ENCODE measurements around the gene CELF4.
A peak's percentile ranks its signal among the peaks of the same experiment; 100 is the strongest.

CELF4 gene

DNA sequence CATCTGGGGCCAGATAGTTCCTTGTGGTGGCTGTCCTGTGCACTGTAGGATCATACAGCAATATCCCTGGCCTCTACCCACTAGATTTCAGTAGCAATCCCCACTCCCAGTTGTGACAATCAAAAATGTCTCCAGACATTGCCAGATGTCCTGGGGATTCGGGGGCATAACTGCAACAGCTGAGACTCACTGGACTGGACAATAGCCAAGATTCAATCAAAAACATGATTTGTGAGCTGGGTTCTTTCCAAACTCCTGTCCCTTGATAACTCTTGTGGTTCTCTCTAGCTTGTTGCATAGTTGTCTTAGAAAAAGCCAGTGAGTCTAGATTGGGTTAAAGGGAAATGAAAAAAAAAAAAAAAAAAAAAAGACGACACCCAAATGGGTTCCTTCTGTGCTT, 293.4 kb downstream of the CELF4 start:
- Histone ChIP-seq H3K23ac (ENCODE audit: low read length) (no peak overlapping the region), H3K4me2 (ENCODE audit: low read length) (no peak overlapping the region), H3K4me3 (ENCODE audit: low read length) (no peak overlapping the region), H3K9ac (ENCODE audit: low read length) (no peak overlapping the region), H2AK5ac (ENCODE audit: low read length) (no peak overlapping the region), H3K27me3 (ENCODE audit: insufficient read depth, low read length, poor library complexity) (no peaks in the 10 kb centered on the region), H3K36me3 (ENCODE audit: control insufficient read depth, insufficient read depth, low read length) (no peaks in the 10 kb centered on the region), H3K4me1 (ENCODE audit: control insufficient read depth, low read depth, low read length) (no peaks in the 10 kb centered on the region), H3K79me1 (ENCODE audit: low read length) (no peaks in the 10 kb centered on the region), H2BK15ac (replicated peaks; ENCODE audit: low read depth) (no peak overlapping the region), H3K18ac (ENCODE audit: low read length) (no peak overlapping the region), H4K8ac (ENCODE audit: low read depth, low read length) (no peak overlapping the region), H3K27ac (ENCODE audit: low read depth, low read length) (no peak overlapping the region), H3K4ac (ENCODE audit: low read depth, low read length) (no peak overlapping the region), H4K5ac (ENCODE audit: low read length) (no peak overlapping the region), H3K79me2 (ENCODE audit: control insufficient read depth, insufficient read depth, low read length) (no peaks in the 10 kb centered on the region), H2BK120ac (ENCODE audit: low read depth, low read length) (no peak overlapping the region), H2BK5ac (ENCODE audit: low read length) (no peak overlapping the region), H3K56ac (ENCODE audit: low read length) (no peak overlapping the region)
- no CpG with 5 or more reads among the region's 2 CpGs for WGBS (ENCODE audit: extremely low coverage, insufficient coverage, low lambda C conversion rate)
- DNase-seq: no peak

GRCh38 chr18:37270666-37271052, 294.9 kb downstream of the CELF4 start:
- Histone ChIP-seq H2AK5ac (ENCODE audit: low read length) (no peak overlapping the region), H3K18ac (ENCODE audit: low read length) (no peak overlapping the region), H3K27ac (ENCODE audit: low read depth, low read length) (no peak overlapping the region), H3K36me3 (ENCODE audit: control insufficient read depth, insufficient read depth, low read length) (no peaks in the 10 kb centered on the region), H3K56ac (ENCODE audit: low read length) (no peak overlapping the region), H3K4ac (ENCODE audit: low read depth, low read length) (no peak overlapping the region), H2BK5ac (ENCODE audit: low read length) (no peak overlapping the region), H3K4me1 (ENCODE audit: control insufficient read depth, low read depth, low read length) (no peaks in the 10 kb centered on the region), H3K23ac (ENCODE audit: low read length) (no peak overlapping the region), H3K4me3 (ENCODE audit: low read length) (no peak overlapping the region), H3K9ac (ENCODE audit: low read length) (no peak overlapping the region), H3K79me1 (ENCODE audit: low read length) (no peaks in the 10 kb centered on the region), H2BK120ac (ENCODE audit: low read depth, low read length) (no peak overlapping the region), H3K79me2 (ENCODE audit: control insufficient read depth, insufficient read depth, low read length) (no peaks in the 10 kb centered on the region), H4K5ac (ENCODE audit: low read length) (no peak overlapping the region), H4K8ac (ENCODE audit: low read depth, low read length) (no peak overlapping the region), H3K27me3 (ENCODE audit: insufficient read depth, low read length, poor library complexity) (no peaks in the 10 kb centered on the region), H2BK15ac (replicated peaks; ENCODE audit: low read depth) (no peak overlapping the region), H3K4me2 (ENCODE audit: low read length) (no peak overlapping the region)
- DNase-seq: no peak
- WGBS (ENCODE audit: extremely low coverage, insufficient coverage, low lambda C conversion rate): no CpG with 5 or more reads among the region's 7 CpGs

GRCh38 chr18:37270038-37270665, 295.4 kb downstream of the CELF4 start:
- no peaks in the 10 kb centered on the region for H3K79me2 ChIP-seq (ENCODE audit: control insufficient read depth, insufficient read depth, low read length)
- no peak overlapping the region for H3K27ac ChIP-seq (ENCODE audit: low read depth, low read length)
- H3K4me3 ChIP-seq (ENCODE audit: low read length): no peak overlapping the region
- H3K4me2 ChIP-seq (ENCODE audit: low read length): no peak overlapping the region
- H2BK5ac ChIP-seq (ENCODE audit: low read length): no peak overlapping the region
- no peak overlapping the region for H4K8ac ChIP-seq (ENCODE audit: low read depth, low read length)
- no CpG with 5 or more reads among the region's 8 CpGs for WGBS (ENCODE audit: extremely low coverage, insufficient coverage, low lambda C conversion rate)
- H3K79me1 ChIP-seq (ENCODE audit: low read length): no peaks in the 10 kb centered on the region
- H3K56ac ChIP-seq (ENCODE audit: low read length): no peak overlapping the region
- H3K18ac ChIP-seq (ENCODE audit: low read length): no peak overlapping the region
- H2BK15ac ChIP-seq (replicated peaks; ENCODE audit: low read depth): no peak overlapping the region
- H3K4me1 ChIP-seq (ENCODE audit: control insufficient read depth, low read depth, low read length): no peaks in the 10 kb centered on the region
- H3K4ac ChIP-seq (ENCODE audit: low read depth, low read length): no peak overlapping the region
- peak; percentile 53 for DNase-seq
- H4K5ac ChIP-seq (ENCODE audit: low read length): no peak overlapping the region
- no peak overlapping the region for H3K9ac ChIP-seq (ENCODE audit: low read length)
- H2AK5ac ChIP-seq (ENCODE audit: low read length): no peak overlapping the region
- no peaks in the 10 kb centered on the region for H3K27me3 ChIP-seq (ENCODE audit: insufficient read depth, low read length, poor library complexity)
- no peak overlapping the region for H2BK120ac ChIP-seq (ENCODE audit: low read depth, low read length)
- H3K36me3 ChIP-seq (ENCODE audit: control insufficient read depth, insufficient read depth, low read length): no peaks in the 10 kb centered on the region
- H3K23ac ChIP-seq (ENCODE audit: low read length): no peak overlapping the region

- no peak overlapping the region for H2BK120ac ChIP-seq (ENCODE audit: low read depth, low read length)
- no peak overlapping the region for H3K4ac ChIP-seq (ENCODE audit: low read depth, low read length)
- H2BK5ac ChIP-seq (ENCODE audit: low read length): no peak overlapping the region
- no peaks in the 10 kb centered on the region for H3K4me1 ChIP-seq (ENCODE audit: control insufficient read depth, low read depth, low read length)
- H2BK15ac ChIP-seq (replicated peaks; ENCODE audit: low read depth): no peak overlapping the region
- no peak overlapping the region for H3K9ac ChIP-seq (ENCODE audit: low read length)
- no peak overlapping the region for H3K23ac ChIP-seq (ENCODE audit: low read length)
- H4K5ac ChIP-seq (ENCODE audit: low read length): no peak overlapping the region
- H3K79me1 ChIP-seq (ENCODE audit: low read length): no peaks in the 10 kb centered on the region
- DNase-seq: peak; percentile 46
- no peak overlapping the region for H4K8ac ChIP-seq (ENCODE audit: low read depth, low read length)
- no peak overlapping the region for H3K27ac ChIP-seq (ENCODE audit: low read depth, low read length)
- no peak overlapping the region for H3K4me2 ChIP-seq (ENCODE audit: low read length)
- no peaks in the 10 kb centered on the region for H3K79me2 ChIP-seq (ENCODE audit: control insufficient read depth, insufficient read depth, low read length)
- no peak overlapping the region for H3K4me3 ChIP-seq (ENCODE audit: low read length)
- no CpG with 5 or more reads among the region's 13 CpGs for WGBS (ENCODE audit: extremely low coverage, insufficient coverage, low lambda C conversion rate)
- no peaks in the 10 kb centered on the region for H3K27me3 ChIP-seq (ENCODE audit: insufficient read depth, low read length, poor library complexity)
- H3K36me3 ChIP-seq (ENCODE audit: control insufficient read depth, insufficient read depth, low read length): peaks cover 2% of the 10 kb centered on the region
- no peak overlapping the region for H3K56ac ChIP-seq (ENCODE audit: low read length)
- no peak overlapping the region for H2AK5ac ChIP-seq (ENCODE audit: low read length)
- H3K18ac ChIP-seq (ENCODE audit: low read length): no peak overlapping the region
These were observed 299.3 kb downstream of the CELF4 start for GRCh38 chr18:37266290-37266689.

DNA sequence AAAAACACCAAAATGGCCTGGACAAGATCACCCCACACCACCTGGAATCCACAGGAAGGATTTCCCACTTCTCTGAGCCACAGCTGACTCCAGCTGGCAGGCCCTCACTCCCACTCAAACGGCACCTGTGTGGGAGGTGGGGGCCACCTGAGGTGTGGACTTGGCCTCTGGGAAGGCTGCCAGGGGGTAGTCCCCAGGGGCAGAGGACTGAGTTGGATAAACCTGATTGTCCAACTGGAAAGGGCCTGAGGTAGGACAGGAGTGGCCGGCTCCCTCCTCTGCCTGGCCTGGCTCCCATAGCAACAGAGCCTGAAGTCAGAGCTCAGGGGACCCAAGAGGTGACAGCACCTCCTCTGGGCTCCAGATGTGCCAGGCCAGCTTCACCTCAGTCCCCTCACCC, 300.2 kb downstream of the CELF4 start:
- Histone ChIP-seq H3K4me1 (ENCODE audit: control insufficient read depth, low read depth, low read length) (no peaks in the 10 kb centered on the region), H3K27me3 (ENCODE audit: insufficient read depth, low read length, poor library complexity) (no peaks in the 10 kb centered on the region), H3K18ac (ENCODE audit: low read length) (no peak overlapping the region), H2AK5ac (ENCODE audit: low read length) (no peak overlapping the region), H3K4ac (ENCODE audit: low read depth, low read length) (no peak overlapping the region), H3K27ac (ENCODE audit: low read depth, low read length) (no peak overlapping the region), H4K8ac (ENCODE audit: low read depth, low read length) (no peak overlapping the region), H4K5ac (ENCODE audit: low read length) (no peak overlapping the region), H3K79me2 (ENCODE audit: control insufficient read depth, insufficient read depth, low read length) (no peaks in the 10 kb centered on the region), H2BK120ac (ENCODE audit: low read depth, low read length) (no peak overlapping the region), H3K36me3 (ENCODE audit: control insufficient read depth, insufficient read depth, low read length) (peaks cover 2% of the 10 kb centered on the region), H3K56ac (ENCODE audit: low read length) (no peak overlapping the region), H3K23ac (ENCODE audit: low read length) (no peak overlapping the region), H2BK15ac (replicated peaks; ENCODE audit: low read depth) (no peak overlapping the region), H2BK5ac (ENCODE audit: low read length) (no peak overlapping the region), H3K9ac (ENCODE audit: low read length) (no peak overlapping the region), H3K4me3 (ENCODE audit: low read length) (no peak overlapping the region), H3K4me2 (ENCODE audit: low read length) (no peak overlapping the region), H3K79me1 (ENCODE audit: low read length) (no peaks in the 10 kb centered on the region)
- WGBS (ENCODE audit: extremely low coverage, insufficient coverage, low lambda C conversion rate): no CpG with 5 or more reads among the region's 2 CpGs
- DNase-seq: no peak

DNA sequence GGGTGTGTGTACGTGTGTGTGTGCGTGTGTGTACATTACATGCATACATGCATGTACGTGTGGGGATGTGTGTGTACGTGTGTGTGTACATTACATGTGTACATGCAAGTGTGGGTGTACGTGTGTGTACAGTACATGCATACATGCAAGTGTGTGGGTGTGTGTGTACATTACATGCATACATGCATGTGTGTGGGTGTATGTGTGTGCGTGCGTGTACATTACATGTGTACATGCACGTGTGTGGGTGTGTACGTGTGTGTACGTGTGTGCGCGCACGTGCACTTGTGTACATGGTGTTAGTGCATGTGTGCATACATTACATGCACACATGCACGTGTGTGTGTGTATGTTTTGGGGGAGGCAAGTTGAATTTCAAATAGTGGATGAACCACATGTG, 300.6 kb downstream of the CELF4 start:
- H3K4me1 ChIP-seq (ENCODE audit: control insufficient read depth, low read depth, low read length): no peaks in the 10 kb centered on the region
- DNase-seq: no peak
- H2BK120ac ChIP-seq (ENCODE audit: low read depth, low read length): no peak overlapping the region
- WGBS (ENCODE audit: extremely low coverage, insufficient coverage, low lambda C conversion rate): no CpG with 5 or more reads among the region's 14 CpGs
- no peak overlapping the region for H3K27ac ChIP-seq (ENCODE audit: low read depth, low read length)
- H3K56ac ChIP-seq (ENCODE audit: low read length): no peak overlapping the region
- no peak overlapping the region for H4K8ac ChIP-seq (ENCODE audit: low read depth, low read length)
- no peak overlapping the region for H3K9ac ChIP-seq (ENCODE audit: low read length)
- H3K79me2 ChIP-seq (ENCODE audit: control insufficient read depth, insufficient read depth, low read length): no peaks in the 10 kb centered on the region
- no peak overlapping the region for H2AK5ac ChIP-seq (ENCODE audit: low read length)
- no peak overlapping the region for H4K5ac ChIP-seq (ENCODE audit: low read length)
- no peak overlapping the region for H3K4me3 ChIP-seq (ENCODE audit: low read length)
- H2BK15ac ChIP-seq (replicated peaks; ENCODE audit: low read depth): no peak overlapping the region
- no peak overlapping the region for H3K23ac ChIP-seq (ENCODE audit: low read length)
- no peak overlapping the region for H2BK5ac ChIP-seq (ENCODE audit: low read length)
- H3K79me1 ChIP-seq (ENCODE audit: low read length): no peaks in the 10 kb centered on the region
- H3K36me3 ChIP-seq (ENCODE audit: control insufficient read depth, insufficient read depth, low read length): peaks cover 2% of the 10 kb centered on the region
- H3K18ac ChIP-seq (ENCODE audit: low read length): no peak overlapping the region
- no peaks in the 10 kb centered on the region for H3K27me3 ChIP-seq (ENCODE audit: insufficient read depth, low read length, poor library complexity)
- no peak overlapping the region for H3K4ac ChIP-seq (ENCODE audit: low read depth, low read length)
- no peak overlapping the region for H3K4me2 ChIP-seq (ENCODE audit: low read length)
